Activated CD8-positive, alpha-beta T cell treated with anti-CD3 and anti-CD28 coated beads for 36 hours (primary cell): Measurements from ENCODE around the gene MNT. TPM values are rescaled to one million over a fixed set of nuclear protein-coding genes. Genes with fewer than 3 reads are reported as not detected.

Experiments used
- ATAC-seq: fragments of 200-7000 bp; cut with Tn5 transposase; one replicate; pipeline ENCODE4 v1.10.0; 2021; ENCODE audit warnings: mild to moderate bottlenecking, moderate library complexity
- CTCF ChIA-PET: fragments of 350-600 bp; sonication (Branson Sonifier 250); formaldehyde crosslinking; loops from one replicate; lab custom pipeline; 2021; ENCODE audit warnings: antibody characterized with exemption; lab: Charles Lee
- POLR2A ChIA-PET: fragments of 350-600 bp; sonication (Branson Sonifier 250); formaldehyde crosslinking; loops from one replicate; lab custom pipeline; 2021; ENCODE audit warnings: antibody characterized with exemption; lab: Charles Lee
- DNase-seq: peaks from one replicate; pipeline ENCODE4 v3.0.0-alpha.2; 2020
- H3K27ac Mint-ChIP-seq: one replicate; pipeline ENCODE4 v1.8.0; 2021; ENCODE audit warnings: mild to moderate bottlenecking, mixed read lengths
- H3K27me3 Mint-ChIP-seq: one replicate; pipeline ENCODE4 v1.8.0; 2021; ENCODE audit warnings: mixed read lengths
- H3K36me3 Mint-ChIP-seq: one replicate; pipeline ENCODE4 v1.8.0; 2021; ENCODE audit warnings: low read depth, mixed read lengths
- H3K4me1 Mint-ChIP-seq: one replicate; pipeline ENCODE4 v1.8.0; 2021; ENCODE audit warnings: low read depth, mixed read lengths
- H3K4me3 Mint-ChIP-seq: one replicate; pipeline ENCODE4 v1.8.0; 2021; ENCODE audit warnings: mild to moderate bottlenecking, moderate library complexity, mixed read lengths
- H3K9me3 Mint-ChIP-seq: one replicate; pipeline ENCODE4 v1.8.0; 2021; ENCODE audit warnings: mixed read lengths
- intact Hi-C: fragments of 100-400 bp; cut with micrococcal nuclease; formaldehyde crosslinking; loops from one replicate; pipeline ENCODE4 v1.10.0; 2022
- total RNA-seq, 2 experiments: library from RNA; stranded (reverse); gene quantifications; one replicate each; pipeline ENCODE4 v1.2.3, GENCODE V29; 2021
- TF ChIP-seq, protein P1 (sequence below): fragments of 200-600 bp; IDR thresholded peaks from one replicate; pipeline ENCODE4 v1.8.0; 2022; ENCODE audit warnings: antibody characterized with exemption, mild to moderate bottlenecking

Gene MNT
- total RNA-seq, 2 experiments from 2014 or later: 21.6 to 23.1 TPM

DNA sequence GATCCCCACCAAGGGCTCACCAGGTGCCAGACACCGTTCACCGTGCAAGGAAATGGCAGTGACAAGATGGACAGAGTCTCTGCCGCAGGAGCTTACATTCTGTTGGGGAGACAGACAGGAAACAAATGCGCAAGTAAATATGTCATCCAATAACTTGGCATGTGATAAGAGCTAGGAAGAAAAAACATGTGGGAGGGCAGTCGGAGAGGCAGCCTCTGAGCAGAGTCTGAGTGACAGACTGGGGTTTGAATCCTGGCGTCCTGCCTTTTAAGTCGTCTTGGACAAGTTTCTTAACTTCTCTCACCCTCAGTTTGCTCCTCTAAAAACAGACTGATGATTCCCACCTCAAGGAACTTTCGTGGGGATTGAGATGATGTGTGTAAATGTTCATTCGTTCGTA, 56.3 kb downstream of the MNT start:
- no peaks in the 10 kb centered on the region for H3K27me3 Mint-ChIP-seq
- TF ChIP-seq, protein P1, sequence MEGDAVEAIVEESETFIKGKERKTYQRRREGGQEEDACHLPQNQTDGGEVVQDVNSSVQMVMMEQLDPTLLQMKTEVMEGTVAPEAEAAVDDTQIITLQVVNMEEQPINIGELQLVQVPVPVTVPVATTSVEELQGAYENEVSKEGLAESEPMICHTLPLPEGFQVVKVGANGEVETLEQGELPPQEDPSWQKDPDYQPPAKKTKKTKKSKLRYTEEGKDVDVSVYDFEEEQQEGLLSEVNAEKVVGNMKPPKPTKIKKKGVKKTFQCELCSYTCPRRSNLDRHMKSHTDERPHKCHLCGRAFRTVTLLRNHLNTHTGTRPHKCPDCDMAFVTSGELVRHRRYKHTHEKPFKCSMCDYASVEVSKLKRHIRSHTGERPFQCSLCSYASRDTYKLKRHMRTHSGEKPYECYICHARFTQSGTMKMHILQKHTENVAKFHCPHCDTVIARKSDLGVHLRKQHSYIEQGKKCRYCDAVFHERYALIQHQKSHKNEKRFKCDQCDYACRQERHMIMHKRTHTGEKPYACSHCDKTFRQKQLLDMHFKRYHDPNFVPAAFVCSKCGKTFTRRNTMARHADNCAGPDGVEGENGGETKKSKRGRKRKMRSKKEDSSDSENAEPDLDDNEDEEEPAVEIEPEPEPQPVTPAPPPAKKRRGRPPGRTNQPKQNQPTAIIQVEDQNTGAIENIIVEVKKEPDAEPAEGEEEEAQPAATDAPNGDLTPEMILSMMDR: no peak
- POLR2A ChIA-PET: no interaction called here
- intact Hi-C loops: no loop called here
- no peak overlapping the region for H3K27ac Mint-ChIP-seq
- DNase-seq: no peak
- CTCF ChIA-PET: interaction anchor here (1.3 kb wide), 1 partner anchor 8 kb away, joined by 5 read pairs; no protein-coding TSS in a partner anchor
- H3K4me3 Mint-ChIP-seq: no peak overlapping the region
- H3K36me3 Mint-ChIP-seq: peaks cover 10% of the 10 kb centered on the region
- H3K9me3 Mint-ChIP-seq: no peaks in the 10 kb centered on the region
- H3K4me1 Mint-ChIP-seq: peaks cover 20% of the 10 kb centered on the region
- no peak for ATAC-seq

DNA sequence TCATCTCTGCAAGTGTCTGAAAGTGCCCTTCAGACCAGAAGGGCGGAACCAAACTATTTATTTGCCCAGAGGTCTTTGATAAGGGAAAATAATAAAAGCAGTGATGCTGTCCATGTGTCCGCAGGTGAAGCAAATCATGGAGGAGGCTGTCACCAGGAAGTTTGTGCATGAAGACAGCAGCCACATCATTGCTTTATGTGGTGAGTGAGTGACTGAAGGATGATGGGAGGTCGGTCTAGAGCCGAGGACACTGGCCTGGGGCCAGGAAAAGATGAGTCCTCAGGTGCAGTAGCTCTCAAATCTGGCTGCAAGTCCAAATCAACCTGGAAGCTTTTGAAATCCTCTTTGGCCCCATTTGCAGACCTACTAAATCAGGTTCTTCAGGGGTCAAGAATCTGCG, 57.4 kb downstream of the MNT start:
- H3K27ac Mint-ChIP-seq: peak overlapping the region; percentile 58
- H3K36me3 Mint-ChIP-seq: peaks cover 10% of the 10 kb centered on the region
- no peak overlapping the region for H3K4me3 Mint-ChIP-seq
- intact Hi-C loops: no loop called here
- H3K4me1 Mint-ChIP-seq: peaks cover 22% of the 10 kb centered on the region
- H3K27me3 Mint-ChIP-seq: no peaks in the 10 kb centered on the region
- H3K9me3 Mint-ChIP-seq: no peaks in the 10 kb centered on the region
- peak; percentile 91 for ATAC-seq
- ChIA-PET POLR2A (interaction anchor here (1.2 kb wide), 1 partner anchor 9 kb away, joined by 3 read pairs; no protein-coding TSS in a partner anchor), CTCF (no interaction called here)
- TF ChIP-seq, protein P1: no peak
- DNase-seq: peak; percentile 90

GRCh38 chr17:2338315-2338657, 62.6 kb downstream of the MNT start:
- peaks cover 7% of the 10 kb centered on the region for H3K36me3 Mint-ChIP-seq
- ChIA-PET POLR2A (interaction anchor here (1.0 to 10.5 kb wide), 6 partner anchors 14 to 294 kb away, joined by 3 to 114 read pairs (median 4); no protein-coding TSS in a partner anchor), CTCF (interaction anchor here (0.8 to 2.0 kb wide), 6 partner anchors 10 to 78 kb away, joined by 3 to 10 read pairs (median 5); no protein-coding TSS in a partner anchor)
- TF ChIP-seq, protein P1: no peak
- ATAC-seq: no peak
- H3K27ac Mint-ChIP-seq: peak overlapping the region; percentile 68
- peaks cover 21% of the 10 kb centered on the region for H3K4me1 Mint-ChIP-seq
- H3K27me3 Mint-ChIP-seq: no peaks in the 10 kb centered on the region
- intact Hi-C loops: loop anchor here (5.0 kb wide), 1 partner anchor 86 kb away; no protein-coding TSS in a partner anchor
- peak overlapping the region; percentile 75 for H3K4me3 Mint-ChIP-seq
- H3K9me3 Mint-ChIP-seq: no peaks in the 10 kb centered on the region
- DNase-seq: peak; percentile 31

GRCh38 chr17:2337544-2338314, 63.1 kb downstream of the MNT start:
- DNase-seq (peak; percentile 60), ATAC-seq (peak; percentile 30)
- Mint-ChIP-seq H3K27me3 (no peaks in the 10 kb centered on the region), H3K4me3 (peak overlapping the region; percentile 75), H3K9me3 (no peaks in the 10 kb centered on the region), H3K36me3 (peaks cover 7% of the 10 kb centered on the region), H3K27ac (peak overlapping the region; percentile 68), H3K4me1 (peaks cover 17% of the 10 kb centered on the region)
- ChIA-PET POLR2A (interaction anchor here (0.9 to 10.5 kb wide), 10 partner anchors 8 to 371 kb away, joined by 3 to 114 read pairs (median 4); partner anchors contain the start of gene SMG6), CTCF (interaction anchor here (0.8 to 2.0 kb wide), 8 partner anchors 10 to 280 kb away, joined by 3 to 10 read pairs (median 5); partner anchors contain the start of genes SMG6 and SRR)
- intact Hi-C loops: loop anchor here (5.0 kb wide), 1 partner anchor 85 kb away; no protein-coding TSS in a partner anchor
- TF ChIP-seq, protein P1: no peak
